GM12872 (cell line): ENCODE results near the gene NUSAP1.
A peak's percentile ranks its signal among the peaks of the same experiment; 100 is the strongest.

Experiments used
- CTCF ChIP-seq: IDR thresholded peaks from 3 replicates; pipeline ENCODE4 v1.5.1; 2011; ENCODE audit warnings: low read depth, mild to moderate bottlenecking, low read length, moderate library complexity; ENCODE audit not compliant: insufficient read depth

The NUSAP1 gene

GRCh38 chr15:41323611-41324010, 9.1 kb upstream of the NUSAP1 start:
- no peak for TF ChIP-seq CTCF

GRCh38 chr15:41331281-41331680, 1.4 kb upstream of the NUSAP1 start:
- no peak for TF ChIP-seq CTCF

- TF ChIP-seq CTCF: peak; percentile 67; the same call in 2 of the 3 replicates
Observed at GRCh38 chr15:41331833-41332193, 868 bp upstream of the NUSAP1 start.

- TF ChIP-seq CTCF: no peak
Observed at GRCh38 chr15:41333026-41333562, 413 bp downstream of the NUSAP1 start.

GRCh38 chr15:41334293-41335120, 1.8 kb downstream of the NUSAP1 start:
- TF ChIP-seq CTCF: no peak

- TF ChIP-seq CTCF: no peak
Observed at GRCh38 chr15:41336549-41336948, 3.9 kb downstream of the NUSAP1 start.

- TF ChIP-seq CTCF: no peak
Observed at GRCh38 chr15:41337047-41337446, 4.4 kb downstream of the NUSAP1 start.
